Esophagus muscularis mucosa (tissue), 4 donors: ENCODE data around the gene TKTL1. TPM values are rescaled to one million over a fixed set of nuclear protein-coding genes. Genes with fewer than 3 reads are reported as not detected.
"Not testable (repeated sequence)": the region's sequence is repeated elsewhere in the genome, so short reads cannot be mapped to it uniquely, and the experiment has no call there.

Experiments used
- DNase-seq: peaks from one replicate; pipeline ENCODE4 v3.0.0-alpha.2; 2017; ENCODE audit errors: extremely low spot score
- H3K27ac ChIP-seq, 4 donors: fragments of 200-600 bp; sonication (generic); replicated peaks in 1 of 4; 1 replicate in 3 of 4; 2 replicates in 1 of 4; pipeline ENCODE4 v1.5.1; 2016 to 2019; ENCODE audit warnings: mild to moderate bottlenecking in 1 of 4
- H3K27me3 ChIP-seq, 4 donors: fragments of 200-600 bp; sonication (generic); one replicate each; pipeline versions ENCODE4 v1.5.1 to v1.6.0; 2016 to 2019
- H3K36me3 ChIP-seq, 4 donors: fragments of 200-600 bp; sonication (generic); one replicate each; pipeline ENCODE4 v1.5.1; 2016 to 2019
- H3K4me1 ChIP-seq, 4 donors: fragments of 200-600 bp; sonication (generic); one replicate each; pipeline ENCODE4 v1.5.1; 2016 to 2019
- H3K4me3 ChIP-seq, 4 donors: fragments of 200-600 bp; sonication (generic); 1 replicate in 2 of 4; 2 replicates in 2 of 4; pipeline ENCODE4 v1.5.1; 2016 to 2019; ENCODE audit warnings: mild to moderate bottlenecking in 4 of 4, moderate library complexity in 1 of 4
- H3K9me3 ChIP-seq, 4 donors: fragments of 200-600 bp; sonication (generic); 1 replicate in 3 of 4; 2 replicates in 1 of 4; pipeline ENCODE4 v1.5.1; 2016 to 2019
- CTCF ChIP-seq, 3 experiments: fragments of 200-600 bp in 2 of 3; fragments of 450-650 bp in 1 of 3; sonication (generic) in 2 of 3; IDR thresholded peaks; one replicate each; pipeline ENCODE4 v1.5.1; 2017 to 2019; ENCODE audit warnings: antibody characterized with exemption in 3 of 3, mild to moderate bottlenecking in 2 of 3, moderate library complexity in 1 of 3
- EP300 ChIP-seq: sonication (generic); formaldehyde crosslinking; IDR thresholded peaks from one replicate; pipeline ENCODE4 v1.6.1; 2017; ENCODE audit warnings: antibody characterized with exemption
- WGBS: methylation state at CpG from one replicate; pipeline ENCODE4 v1.1.5; 2018; 5-methylcytosine and 5-hydroxymethylcytosine counted together
- intact Hi-C: fragments of 100-400 bp; cut with DNase I; formaldehyde crosslinking; loops from one replicate; pipeline ENCODE4 v1.15.1; 2023
- total RNA-seq, 4 donors: library from RNA; depleted of rRNA; stranded (reverse); fragments of >200 nt; gene quantifications; one replicate each; pipeline versions ENCODE4 v1.1.0 to v1.2.1, GENCODE V29; 2016

The TKTL1 gene
- total RNA-seq: not detected

- WGBS: 92% methylated on average over 36 of the region's 37 CpGs
- H3K9me3 ChIP-seq: no peaks in the 10 kb centered on the region
Observed at GRCh38 chrX:154295664-154296310, at the start of gene TKTL1. Gene TKTL1, plus strand, starts transcription at chrX:154295795. Its CDS starts 65 bp downstream, at chrX:154295860.

DNA sequence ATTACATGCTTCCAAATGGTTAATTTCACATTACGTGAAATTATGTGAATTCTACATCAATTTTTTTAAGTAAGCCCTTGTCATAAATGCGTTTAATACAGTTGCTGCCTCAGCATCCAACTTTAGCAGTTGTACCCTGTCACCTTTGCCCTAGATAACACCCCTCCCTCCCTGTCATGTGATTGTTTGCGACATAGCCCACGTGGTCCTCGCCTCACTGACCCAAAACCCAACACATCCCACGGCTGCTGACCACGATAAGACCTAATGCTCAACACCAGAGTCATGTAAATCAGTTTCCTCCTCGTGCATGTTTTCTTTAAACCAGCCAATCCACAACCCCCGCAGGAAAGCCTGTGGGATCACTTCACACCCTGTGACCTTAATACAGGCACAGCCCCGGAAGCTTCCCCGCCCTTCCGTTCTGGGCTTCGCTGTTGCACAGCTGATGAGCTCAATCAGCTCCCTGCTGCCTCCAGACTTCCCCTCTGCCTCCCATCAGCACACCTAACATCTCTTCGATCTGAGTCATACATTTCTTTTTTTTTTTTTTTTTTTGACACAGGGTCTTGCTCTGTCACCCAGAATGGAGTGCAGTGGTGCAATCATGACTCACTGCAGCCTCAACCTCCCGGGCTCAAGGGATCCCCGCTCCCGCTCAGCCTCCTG lies 48.1 kb upstream of the TKTL1 start:
- DNase-seq, H3K9me3 ChIP-seq, H3K36me3 ChIP-seq, H3K27ac ChIP-seq, H3K27me3 ChIP-seq, H3K4me3 ChIP-seq, H3K4me1 ChIP-seq, intact Hi-C loops: not testable (repeated sequence)
- 61% methylated on average over 2 of the region's 17 CpGs for WGBS

More at GRCh38 chrX:154295664-154296310, at the start of gene TKTL1:
- Histone ChIP-seq H3K4me3 (no peak within 1 kb of the TSS), H3K27ac (no peak within 1 kb of the TSS), H3K36me3 (no peaks in the 10 kb centered on the region), H3K4me1 (no peaks in the 10 kb centered on the region), H3K27me3 (no peaks in the 10 kb centered on the region)
- TF ChIP-seq CTCF (IDR thresholded peaks at IDR 0.05) (no peak), EP300 (no peak)
- DNase-seq: no peak
- intact Hi-C loops: no loop called here

- H3K4me3 ChIP-seq, H3K27ac ChIP-seq, H3K36me3 ChIP-seq, H3K27me3 ChIP-seq, DNase-seq, intact Hi-C loops, H3K9me3 ChIP-seq, H3K4me1 ChIP-seq: not testable (repeated sequence)
- no CpG with 5 or more reads among the region's 10 CpGs for WGBS
Observed at GRCh38 chrX:154248076-154248475, 47.5 kb upstream of the TKTL1 start.

DNA sequence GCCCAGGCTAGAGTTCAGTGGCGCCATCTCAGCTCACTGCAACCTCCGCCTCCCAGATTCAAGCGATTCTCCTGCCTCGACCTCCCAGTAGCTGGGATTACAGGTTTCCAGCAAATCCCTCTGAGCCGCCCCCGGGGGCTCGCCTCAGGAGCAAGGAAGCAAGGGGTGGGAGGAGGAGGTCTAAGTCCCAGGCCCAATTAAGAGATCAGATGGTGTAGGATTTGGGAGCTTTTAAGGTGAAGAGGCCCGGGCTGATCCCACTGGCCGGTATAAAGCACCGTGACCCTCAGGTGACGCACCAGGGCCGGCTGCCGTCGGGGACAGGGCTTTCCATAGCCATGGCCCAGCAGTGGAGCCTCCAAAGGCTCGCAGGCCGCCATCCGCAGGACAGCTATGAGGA lies 38.3 kb upstream of the TKTL1 start, which contains the start of gene OPN1MW3:
OPN1MW3 (plus strand) TSS at position 301 of the 400 bp plus-strand sequence; CDS start at position 339, 38 bp downstream.
- WGBS: no CpG with 5 or more reads among the region's 17 CpGs
- intact Hi-C loops: not testable (repeated sequence)

GRCh38 chrX:154258711-154259110 lies 36.9 kb upstream of the TKTL1 start:
- intact Hi-C loops, H3K4me1 ChIP-seq, H3K27me3 ChIP-seq, H3K4me3 ChIP-seq, H3K36me3 ChIP-seq, H3K27ac ChIP-seq, H3K9me3 ChIP-seq, DNase-seq: not testable (repeated sequence)
- no CpG with 5 or more reads among the region's 10 CpGs for WGBS

More for the DNA sequence above, 38.3 kb upstream of the TKTL1 start, which contains the start of gene OPN1MW3:
- not testable (repeated sequence) for H3K9me3 ChIP-seq, H3K27me3 ChIP-seq, H3K4me1 ChIP-seq, DNase-seq, H3K4me3 ChIP-seq, H3K36me3 ChIP-seq, H3K27ac ChIP-seq

- H3K4me1 ChIP-seq, intact Hi-C loops, H3K27ac ChIP-seq, H3K4me3 ChIP-seq, DNase-seq, H3K36me3 ChIP-seq, H3K27me3 ChIP-seq, H3K9me3 ChIP-seq: not testable (repeated sequence)
- no CpG with 5 or more reads among the region's 6 CpGs for WGBS
Observed at GRCh38 chrX:154263072-154263471, 32.5 kb upstream of the TKTL1 start.

DNA sequence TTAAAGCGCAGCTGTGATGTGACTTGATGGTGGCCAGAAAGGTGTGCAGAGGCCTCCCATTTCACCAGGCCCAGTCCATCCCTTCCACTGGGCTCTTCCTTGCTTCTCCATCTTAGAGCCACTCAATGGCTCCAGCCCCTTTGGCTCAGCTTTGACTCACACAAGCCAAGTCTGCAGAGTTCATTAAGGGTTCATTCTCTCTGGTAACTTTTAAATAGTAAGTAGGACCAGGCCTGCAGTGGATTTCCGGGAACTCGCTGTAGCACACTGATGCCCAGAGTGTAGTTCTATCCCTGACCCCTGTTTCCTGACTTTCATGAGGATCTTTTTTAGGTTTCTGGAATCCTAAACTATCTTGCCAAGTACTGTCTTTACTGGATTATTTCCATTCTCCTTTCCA lies 26.4 kb upstream of the TKTL1 start:
- DNase-seq: not testable (repeated sequence)

DNA sequence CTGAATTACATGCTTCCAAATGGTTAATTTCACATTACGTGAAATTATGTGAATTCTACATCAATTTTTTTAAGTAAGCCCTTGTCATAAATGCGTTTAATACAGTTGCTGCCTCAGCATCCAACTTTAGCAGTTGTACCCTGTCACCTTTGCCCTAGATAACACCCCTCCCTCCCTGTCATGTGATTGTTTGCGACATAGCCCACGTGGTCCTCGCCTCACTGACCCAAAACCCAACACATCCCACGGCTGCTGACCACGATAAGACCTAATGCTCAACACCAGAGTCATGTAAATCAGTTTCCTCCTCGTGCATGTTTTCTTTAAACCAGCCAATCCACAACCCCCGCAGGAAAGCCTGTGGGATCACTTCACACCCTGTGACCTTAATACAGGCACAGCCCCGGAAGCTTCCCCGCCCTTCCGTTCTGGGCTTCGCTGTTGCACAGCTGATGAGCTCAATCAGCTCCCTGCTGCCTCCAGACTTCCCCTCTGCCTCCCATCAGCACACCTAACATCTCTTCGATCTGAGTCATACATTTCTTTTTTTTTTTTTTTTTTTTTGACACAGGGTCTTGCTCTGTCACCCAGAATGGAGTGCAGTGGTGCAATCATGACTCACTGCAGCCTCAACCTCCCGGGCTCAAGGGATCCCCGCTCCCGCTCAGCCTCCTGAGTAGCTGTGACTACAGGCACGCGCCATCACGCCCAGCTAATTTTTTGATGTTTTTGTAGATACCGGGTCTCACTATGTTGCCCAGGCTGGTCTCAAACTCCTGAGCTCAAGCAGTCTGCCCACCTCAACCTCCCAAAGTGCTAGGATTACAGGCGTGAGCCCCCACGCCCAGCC lies 10.9 kb upstream of the TKTL1 start:
- DNase-seq, H3K4me1 ChIP-seq, H3K36me3 ChIP-seq, H3K27me3 ChIP-seq, H3K9me3 ChIP-seq, intact Hi-C loops, H3K4me3 ChIP-seq, H3K27ac ChIP-seq: not testable (repeated sequence)
- WGBS: no CpG with 5 or more reads among the region's 23 CpGs

More for the DNA sequence above, 26.4 kb upstream of the TKTL1 start:
- intact Hi-C loops, H3K9me3 ChIP-seq, H3K4me1 ChIP-seq, H3K36me3 ChIP-seq, H3K4me3 ChIP-seq, H3K27me3 ChIP-seq, H3K27ac ChIP-seq: not testable (repeated sequence)
- WGBS: no CpG with 5 or more reads among the region's 3 CpGs

- H3K4me3 ChIP-seq, H3K9me3 ChIP-seq, H3K27ac ChIP-seq, DNase-seq, H3K36me3 ChIP-seq, H3K27me3 ChIP-seq, intact Hi-C loops, H3K4me1 ChIP-seq: not testable (repeated sequence)
- WGBS: no CpG with 5 or more reads among the region's 10 CpGs
Observed at GRCh38 chrX:154286406-154286805, 9.2 kb upstream of the TKTL1 start.
